ENCODE results near the gene SLC6A18.

SLC6A18 gene

GRCh38 chr5:1216211-1216917, 8.8 kb upstream of the SLC6A18 start:
- H3K4me1 Mint-ChIP-seq: no peaks in the 10 kb centered on the region
- no peak for ATAC-seq (replicated peaks; ENCODE audit: extremely low read depth, poor library complexity, severe bottlenecking)
- no peaks in the 10 kb centered on the region for H3K9me3 Mint-ChIP-seq
- no peak for DNase-seq (ENCODE audit: low spot score in 2 of 2)
- no peak overlapping the region for H3K27ac Mint-ChIP-seq (ENCODE audit: low read depth)
- H3K27me3 Mint-ChIP-seq: peaks cover 33% of the 10 kb centered on the region
- H3K4me3 Mint-ChIP-seq: no peak overlapping the region
- H3K36me3 Mint-ChIP-seq (ENCODE audit: insufficient read depth): no peaks in the 10 kb centered on the region

GRCh38 chr5:1216918-1217295, 8.3 kb upstream of the SLC6A18 start:
- no peak for DNase-seq (ENCODE audit: low spot score in 2 of 2)
- no peak for ATAC-seq (replicated peaks; ENCODE audit: extremely low read depth, poor library complexity, severe bottlenecking)
- Mint-ChIP-seq H3K27me3 (peaks cover 33% of the 10 kb centered on the region), H3K27ac (ENCODE audit: low read depth) (no peak overlapping the region), H3K9me3 (no peaks in the 10 kb centered on the region), H3K36me3 (ENCODE audit: insufficient read depth) (no peaks in the 10 kb centered on the region), H3K4me3 (no peak overlapping the region), H3K4me1 (no peaks in the 10 kb centered on the region)

- no peaks in the 10 kb centered on the region for H3K4me1 Mint-ChIP-seq
- no peaks in the 10 kb centered on the region for H3K36me3 Mint-ChIP-seq (ENCODE audit: insufficient read depth)
- no peak for DNase-seq (ENCODE audit: low spot score in 2 of 2)
- peaks cover 33% of the 10 kb centered on the region for H3K27me3 Mint-ChIP-seq
- no peaks in the 10 kb centered on the region for H3K9me3 Mint-ChIP-seq
- H3K4me3 Mint-ChIP-seq: no peak overlapping the region
- no peak overlapping the region for H3K27ac Mint-ChIP-seq (ENCODE audit: low read depth)
- no peak for ATAC-seq (replicated peaks; ENCODE audit: extremely low read depth, poor library complexity, severe bottlenecking)
These were observed 7.5 kb upstream of the SLC6A18 start for GRCh38 chr5:1217596-1218206.

GRCh38 chr5:1218351-1219080, 6.7 kb upstream of the SLC6A18 start:
- peaks cover 33% of the 10 kb centered on the region for H3K27me3 Mint-ChIP-seq
- H3K27ac Mint-ChIP-seq (ENCODE audit: low read depth): no peak overlapping the region
- H3K4me3 Mint-ChIP-seq: no peak overlapping the region
- no peaks in the 10 kb centered on the region for H3K9me3 Mint-ChIP-seq
- DNase-seq (ENCODE audit: low spot score in 2 of 2) (no peak), ATAC-seq (replicated peaks; ENCODE audit: extremely low read depth, poor library complexity, severe bottlenecking) (no peak)
- H3K4me1 Mint-ChIP-seq: no peaks in the 10 kb centered on the region
- H3K36me3 Mint-ChIP-seq (ENCODE audit: insufficient read depth): no peaks in the 10 kb centered on the region

- ATAC-seq (replicated peaks; ENCODE audit: extremely low read depth, poor library complexity, severe bottlenecking) (no peak), DNase-seq (ENCODE audit: low spot score in 2 of 2) (no peak)
- H3K4me1 Mint-ChIP-seq: no peaks in the 10 kb centered on the region
- no peak overlapping the region for H3K27ac Mint-ChIP-seq (ENCODE audit: low read depth)
- H3K4me3 Mint-ChIP-seq: no peak overlapping the region
- H3K27me3 Mint-ChIP-seq: peaks cover 33% of the 10 kb centered on the region
- H3K36me3 Mint-ChIP-seq (ENCODE audit: insufficient read depth): no peaks in the 10 kb centered on the region
- H3K9me3 Mint-ChIP-seq: no peaks in the 10 kb centered on the region
These were observed 5.9 kb upstream of the SLC6A18 start for GRCh38 chr5:1219098-1219767.

GRCh38 chr5:1219768-1220100, 5.4 kb upstream of the SLC6A18 start:
- H3K36me3 Mint-ChIP-seq (ENCODE audit: insufficient read depth): no peaks in the 10 kb centered on the region
- H3K4me3 Mint-ChIP-seq: no peak overlapping the region
- no peak for ATAC-seq (replicated peaks; ENCODE audit: extremely low read depth, poor library complexity, severe bottlenecking)
- H3K27ac Mint-ChIP-seq (ENCODE audit: low read depth): no peak overlapping the region
- no peak for DNase-seq (ENCODE audit: low spot score in 2 of 2)
- no peaks in the 10 kb centered on the region for H3K9me3 Mint-ChIP-seq
- H3K4me1 Mint-ChIP-seq: no peaks in the 10 kb centered on the region
- peaks cover 33% of the 10 kb centered on the region for H3K27me3 Mint-ChIP-seq

- Mint-ChIP-seq H3K4me3 (no peak overlapping the region), H3K27ac (ENCODE audit: low read depth) (peak overlapping the region; percentile 62), H3K27me3 (peaks cover 29% of the 10 kb centered on the region), H3K36me3 (ENCODE audit: insufficient read depth) (no peaks in the 10 kb centered on the region), H3K9me3 (no peaks in the 10 kb centered on the region), H3K4me1 (no peaks in the 10 kb centered on the region)
- no peak for ATAC-seq (replicated peaks; ENCODE audit: extremely low read depth, poor library complexity, severe bottlenecking)
- no peak for DNase-seq (ENCODE audit: low spot score in 2 of 2)
These were observed 4.8 kb upstream of the SLC6A18 start for GRCh38 chr5:1220351-1220750.

- peaks cover 24% of the 10 kb centered on the region for H3K27me3 Mint-ChIP-seq
- ATAC-seq (replicated peaks; ENCODE audit: extremely low read depth, poor library complexity, severe bottlenecking) (no peak), DNase-seq (ENCODE audit: low spot score in 2 of 2) (no peak)
- peak overlapping the region; percentile 62 for H3K27ac Mint-ChIP-seq (ENCODE audit: low read depth)
- H3K4me3 Mint-ChIP-seq: no peak overlapping the region
- no peaks in the 10 kb centered on the region for H3K9me3 Mint-ChIP-seq
- H3K4me1 Mint-ChIP-seq: no peaks in the 10 kb centered on the region
- no peaks in the 10 kb centered on the region for H3K36me3 Mint-ChIP-seq (ENCODE audit: insufficient read depth)
These were observed 4.3 kb upstream of the SLC6A18 start for GRCh38 chr5:1220831-1221230.

GRCh38 chr5:1221721-1222120, 3.5 kb upstream of the SLC6A18 start:
- peaks cover 19% of the 10 kb centered on the region for H3K27me3 Mint-ChIP-seq
- no peaks in the 10 kb centered on the region for H3K36me3 Mint-ChIP-seq (ENCODE audit: insufficient read depth)

GRCh38 chr5:1222147-1222546, 3.0 kb upstream of the SLC6A18 start:
- DNase-seq (ENCODE audit: low spot score in 2 of 2): no peak
- no peak overlapping the region for H3K27ac Mint-ChIP-seq (ENCODE audit: low read depth)
- H3K9me3 Mint-ChIP-seq: no peaks in the 10 kb centered on the region
- ATAC-seq (replicated peaks; ENCODE audit: extremely low read depth, poor library complexity, severe bottlenecking): no peak
- H3K36me3 Mint-ChIP-seq (ENCODE audit: insufficient read depth): no peaks in the 10 kb centered on the region
- no peak overlapping the region for H3K4me3 Mint-ChIP-seq
- H3K27me3 Mint-ChIP-seq: peaks cover 22% of the 10 kb centered on the region
- no peaks in the 10 kb centered on the region for H3K4me1 Mint-ChIP-seq

More at GRCh38 chr5:1221721-1222120, 3.5 kb upstream of the SLC6A18 start:
- no peak for ATAC-seq (replicated peaks; ENCODE audit: extremely low read depth, poor library complexity, severe bottlenecking)
- H3K27ac Mint-ChIP-seq (ENCODE audit: low read depth): no peak overlapping the region
- no peaks in the 10 kb centered on the region for H3K9me3 Mint-ChIP-seq
- H3K4me1 Mint-ChIP-seq: no peaks in the 10 kb centered on the region
- H3K4me3 Mint-ChIP-seq: no peak overlapping the region
- no peak for DNase-seq (ENCODE audit: low spot score in 2 of 2)

- no peak overlapping the region for H3K27ac Mint-ChIP-seq (ENCODE audit: low read depth)
- no peaks in the 10 kb centered on the region for H3K4me1 Mint-ChIP-seq
- no peak overlapping the region for H3K4me3 Mint-ChIP-seq
- DNase-seq (ENCODE audit: low spot score in 2 of 2): no peak
- H3K9me3 Mint-ChIP-seq: no peaks in the 10 kb centered on the region
- H3K27me3 Mint-ChIP-seq: peaks cover 28% of the 10 kb centered on the region
- ATAC-seq (replicated peaks; ENCODE audit: extremely low read depth, poor library complexity, severe bottlenecking): no peak
- no peaks in the 10 kb centered on the region for H3K36me3 Mint-ChIP-seq (ENCODE audit: insufficient read depth)
These were observed 2.4 kb upstream of the SLC6A18 start for GRCh38 chr5:1222621-1223277.

- ATAC-seq (replicated peaks; ENCODE audit: extremely low read depth, poor library complexity, severe bottlenecking) (no peak), DNase-seq (ENCODE audit: low spot score in 2 of 2) (no peak)
- H3K4me1 Mint-ChIP-seq: no peaks in the 10 kb centered on the region
- no peak overlapping the region for H3K27ac Mint-ChIP-seq (ENCODE audit: low read depth)
- no peaks in the 10 kb centered on the region for H3K9me3 Mint-ChIP-seq
- no peak overlapping the region for H3K4me3 Mint-ChIP-seq
- peaks cover 29% of the 10 kb centered on the region for H3K27me3 Mint-ChIP-seq
- H3K36me3 Mint-ChIP-seq (ENCODE audit: insufficient read depth): peaks cover 5% of the 10 kb centered on the region
These were observed 1.9 kb upstream of the SLC6A18 start for GRCh38 chr5:1223278-1223670.
